Measurements from ENCODE around the gene COQ9. TPM values are rescaled to one million over a fixed set of nuclear protein-coding genes. Genes with fewer than 3 reads are reported as not detected.

COQ9 gene
- total and polyA plus RNA-seq, 2 of the 4 experiments (the other 2 are of a cell fraction), result 57.9 to 58.5 TPM

DNA sequence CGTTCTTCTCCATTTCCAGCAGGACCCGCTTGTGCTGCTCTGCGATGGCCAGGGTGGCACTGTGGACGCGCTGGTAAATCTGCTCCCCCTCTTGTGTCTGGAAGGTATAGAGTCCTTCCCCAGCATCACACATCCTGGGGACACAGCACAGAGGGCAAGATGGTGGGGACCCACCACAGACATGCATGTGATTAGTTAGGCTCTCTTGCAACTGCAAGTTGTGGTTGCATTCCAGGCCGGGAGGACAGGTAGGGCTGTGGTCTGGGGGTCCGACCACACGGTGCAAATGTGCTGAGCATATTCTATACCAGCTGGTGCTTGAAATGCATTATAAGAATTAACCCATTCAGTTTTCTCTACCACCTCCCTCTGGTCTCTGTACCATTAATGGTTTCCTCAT, 26.6 kb downstream of the COQ9 start:
- dilution Hi-C loops (cut with HindIII; ENCODE audit: low sequenced_read_pairs, unreplicated experiment), result no loop called here
- Histone ChIP-seq H3K36me3 (ENCODE audit: control insufficient read depth, insufficient read depth, low read length) (peaks cover 44% of the 10 kb centered on the region), H2BK120ac (ENCODE audit: low read depth, low read length) (no peak overlapping the region), H3K23ac (ENCODE audit: low read depth, low read length) (no peak overlapping the region), H3K4me2 (ENCODE audit: low read depth, low read length) (no peak overlapping the region), H4K5ac (ENCODE audit: low read depth, low read length) (no peak overlapping the region), H3K9me1 (ENCODE audit: insufficient read depth, low read length) (no peaks in the 10 kb centered on the region), H3K56ac (ENCODE audit: extremely low read depth, insufficient read depth, low read length) (no peak overlapping the region), H3K18ac (ENCODE audit: low read depth, low read length) (no peak overlapping the region), H3K9me3 (ENCODE audit: control insufficient read depth, insufficient read depth, low read length) (no peaks in the 10 kb centered on the region), H3K4ac (ENCODE audit: low read depth, low read length) (no peak overlapping the region), H2BK20ac (ENCODE audit: low read depth, low read length) (no peak overlapping the region), H3K79me1 (ENCODE audit: low read depth in 1 of 2, low read length in 2 of 2) (peaks cover 14 to 16% of the 10 kb centered on the region in 2 experiments), H2BK15ac (ENCODE audit: low read depth, low read length) (no peak overlapping the region), H3K14ac (replicated peaks; ENCODE audit: low read depth, low read length) (no peak overlapping the region), H2AK5ac (ENCODE audit: low read depth, low read length) (no peak overlapping the region), H3K9ac (ENCODE audit: low read depth, low read length) (no peak overlapping the region), H3K4me1 (ENCODE audit: control insufficient read depth, insufficient read depth, low read length) (peaks cover 5% of the 10 kb centered on the region), H3K27me3 (ENCODE audit: control insufficient read depth, insufficient read depth, low read length) (no peaks in the 10 kb centered on the region), H4K8ac (ENCODE audit: low read depth in 2 of 2, low read length in 2 of 2) (no peak overlapping the region), H3K4me3 (ENCODE audit: insufficient read depth, low read depth, low read length) (no peak overlapping the region), H4K20me1 (ENCODE audit: insufficient read depth, low read length) (0 out of 2 replicates have a peak, but pooled peaks cover 8% of the 10 kb centered on the region), H4K91ac (ENCODE audit: insufficient read depth, low read depth, low read length) (no peak overlapping the region), H2AFZ (replicated peaks; ENCODE audit: low read length, poor library complexity) (peak overlapping the region; percentile 15), H2AK9ac (replicated peaks; ENCODE audit: low read depth, low read length, poor library complexity) (no peak overlapping the region), H2BK5ac (ENCODE audit: low read depth, low read length, poor library complexity, severe bottlenecking) (no peak overlapping the region), H3K27ac (ENCODE audit: insufficient read depth, low read length) (no peak overlapping the region)
- no TSS peak for BruUV-seq (replicated peaks)
- POLR2A ChIA-PET (ENCODE audit: unreplicated experiment), result interaction anchor here (0.5 kb wide), 1 partner anchor 1011 kb away, joined by 3 read pairs; no protein-coding TSS in a partner anchor
- ATAC-seq (ENCODE audit: low read depth) (no peak), DNase-seq (no peak)
- intact Hi-C loops (cut with micrococcal nuclease), result no loop called here
- WGBS, 2 experiments (ENCODE audit: extremely low coverage in 2 of 2, insufficient read length in 1 of 2), result no CpG with 5 or more reads among the region's 8 CpGs
- in situ Hi-C loops (cut with MboI; ENCODE audit: low sequenced_read_pairs), result no loop called here
- CTCF ChIA-PET, result interaction anchor here (1.4 kb wide), 1 partner anchor 11 kb away, joined by 3 read pairs; no protein-coding TSS in a partner anchor
- TF ChIP-seq RAD21 (IDR thresholded peaks at IDR 0.05; ENCODE audit: low read length) (no peak), MXI1 (IDR thresholded peaks at IDR 0.05; ENCODE audit: borderline replicate concordance, low read depth, low read length) (no peak), CHD1 (IDR thresholded peaks at IDR 0.05; ENCODE audit: low read depth, low read length) (no peak), NFE2L2 (IDR thresholded peaks at IDR 0.05; ENCODE audit: low read depth, low read length) (no peak), BHLHE40 (IDR thresholded peaks at IDR 0.05; ENCODE audit: low read depth, low read length) (no peak), SMC3 (IDR thresholded peaks at IDR 0.05; ENCODE audit: low read depth, low read length) (no peak), RFX5 (IDR thresholded peaks at IDR 0.05; ENCODE audit: low read depth, low read length) (no peak), RCOR1 (IDR thresholded peaks at IDR 0.05; ENCODE audit: insufficient replicate concordance, low read length) (no peak), POLR2A (IDR thresholded peaks at IDR 0.05; ENCODE audit: low read depth, low read length) (no peak), CEBPB (IDR thresholded peaks at IDR 0.05; ENCODE audit: low read depth, low read length) (no peak), FOS (IDR thresholded peaks at IDR 0.05; ENCODE audit: low read depth, low read length) (no peak), MAFK (IDR thresholded peaks at IDR 0.05; ENCODE audit: low read depth, low read length) (no peak), MAZ (IDR thresholded peaks at IDR 0.05; ENCODE audit: borderline replicate concordance, low read depth, low read length) (no peak)
- TF ChIP-seq, protein P1, sequence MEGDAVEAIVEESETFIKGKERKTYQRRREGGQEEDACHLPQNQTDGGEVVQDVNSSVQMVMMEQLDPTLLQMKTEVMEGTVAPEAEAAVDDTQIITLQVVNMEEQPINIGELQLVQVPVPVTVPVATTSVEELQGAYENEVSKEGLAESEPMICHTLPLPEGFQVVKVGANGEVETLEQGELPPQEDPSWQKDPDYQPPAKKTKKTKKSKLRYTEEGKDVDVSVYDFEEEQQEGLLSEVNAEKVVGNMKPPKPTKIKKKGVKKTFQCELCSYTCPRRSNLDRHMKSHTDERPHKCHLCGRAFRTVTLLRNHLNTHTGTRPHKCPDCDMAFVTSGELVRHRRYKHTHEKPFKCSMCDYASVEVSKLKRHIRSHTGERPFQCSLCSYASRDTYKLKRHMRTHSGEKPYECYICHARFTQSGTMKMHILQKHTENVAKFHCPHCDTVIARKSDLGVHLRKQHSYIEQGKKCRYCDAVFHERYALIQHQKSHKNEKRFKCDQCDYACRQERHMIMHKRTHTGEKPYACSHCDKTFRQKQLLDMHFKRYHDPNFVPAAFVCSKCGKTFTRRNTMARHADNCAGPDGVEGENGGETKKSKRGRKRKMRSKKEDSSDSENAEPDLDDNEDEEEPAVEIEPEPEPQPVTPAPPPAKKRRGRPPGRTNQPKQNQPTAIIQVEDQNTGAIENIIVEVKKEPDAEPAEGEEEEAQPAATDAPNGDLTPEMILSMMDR (conservative IDR thresholded peaks at IDR 0.05; ENCODE audit: low read depth, low read length), result no peak
- TF ChIP-seq, protein P2, sequence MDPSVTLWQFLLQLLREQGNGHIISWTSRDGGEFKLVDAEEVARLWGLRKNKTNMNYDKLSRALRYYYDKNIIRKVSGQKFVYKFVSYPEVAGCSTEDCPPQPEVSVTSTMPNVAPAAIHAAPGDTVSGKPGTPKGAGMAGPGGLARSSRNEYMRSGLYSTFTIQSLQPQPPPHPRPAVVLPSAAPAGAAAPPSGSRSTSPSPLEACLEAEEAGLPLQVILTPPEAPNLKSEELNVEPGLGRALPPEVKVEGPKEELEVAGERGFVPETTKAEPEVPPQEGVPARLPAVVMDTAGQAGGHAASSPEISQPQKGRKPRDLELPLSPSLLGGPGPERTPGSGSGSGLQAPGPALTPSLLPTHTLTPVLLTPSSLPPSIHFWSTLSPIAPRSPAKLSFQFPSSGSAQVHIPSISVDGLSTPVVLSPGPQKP (IDR thresholded peaks at IDR 0.05; ENCODE audit: borderline replicate concordance, low read depth, low read length), result no peak
- TF ChIP-seq, protein P3, sequence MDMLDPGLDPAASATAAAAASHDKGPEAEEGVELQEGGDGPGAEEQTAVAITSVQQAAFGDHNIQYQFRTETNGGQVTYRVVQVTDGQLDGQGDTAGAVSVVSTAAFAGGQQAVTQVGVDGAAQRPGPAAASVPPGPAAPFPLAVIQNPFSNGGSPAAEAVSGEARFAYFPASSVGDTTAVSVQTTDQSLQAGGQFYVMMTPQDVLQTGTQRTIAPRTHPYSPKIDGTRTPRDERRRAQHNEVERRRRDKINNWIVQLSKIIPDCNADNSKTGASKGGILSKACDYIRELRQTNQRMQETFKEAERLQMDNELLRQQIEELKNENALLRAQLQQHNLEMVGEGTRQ (IDR thresholded peaks at IDR 0.05; ENCODE audit: low read depth, low read length), result no peak
